Kidney epithelial cell (primary cell): Measurements from ENCODE around the gene SIRT4. TPM values are rescaled to one million over a fixed set of nuclear protein-coding genes. Genes with fewer than 3 reads are reported as not detected.
"Not testable (repeated sequence)": the region's sequence is repeated elsewhere in the genome, so short reads cannot be mapped to it uniquely, and the experiment has no call there.

ENCODE experiments used
- DNase-seq: peaks from one replicate; pipeline ENCODE4 v3.0.0-alpha.2; 2010; ENCODE audit warnings: low read depth
- H3K27me3 ChIP-seq: 2 replicates; pipeline ENCODE4 v1.6.0; 2011; ENCODE audit warnings: low read length; ENCODE audit not compliant: control insufficient read depth, insufficient read depth
- H3K36me3 ChIP-seq: 2 replicates; pipeline ENCODE4 v1.5.1; 2011; ENCODE audit warnings: low read length; ENCODE audit not compliant: control insufficient read depth, insufficient read depth
- H3K4me3 ChIP-seq: 2 replicates; pipeline ENCODE4 v1.5.1; 2011; ENCODE audit warnings: low read depth, mild to moderate bottlenecking, control low read depth, low read length
- total RNA-seq: library from RNA; depleted of rRNA; stranded (reverse); fragments of >200 nt; gene quantifications from 2 replicates; pipeline ENCODE4 v1.2.3, GENCODE V29; 2015
- TF ChIP-seq, protein P1 (sequence below): IDR thresholded peaks from 2 replicates; pipeline ENCODE4 v1.5.1; 2011; ENCODE audit warnings: mild to moderate bottlenecking, moderate library complexity, low read length, control low read depth, inconsistent platforms; ENCODE audit not compliant: insufficient read depth, poor library complexity, severe bottlenecking

The SIRT4 gene
- total RNA-seq, 1 donor from 2014 or later = 0.29 TPM

DNA sequence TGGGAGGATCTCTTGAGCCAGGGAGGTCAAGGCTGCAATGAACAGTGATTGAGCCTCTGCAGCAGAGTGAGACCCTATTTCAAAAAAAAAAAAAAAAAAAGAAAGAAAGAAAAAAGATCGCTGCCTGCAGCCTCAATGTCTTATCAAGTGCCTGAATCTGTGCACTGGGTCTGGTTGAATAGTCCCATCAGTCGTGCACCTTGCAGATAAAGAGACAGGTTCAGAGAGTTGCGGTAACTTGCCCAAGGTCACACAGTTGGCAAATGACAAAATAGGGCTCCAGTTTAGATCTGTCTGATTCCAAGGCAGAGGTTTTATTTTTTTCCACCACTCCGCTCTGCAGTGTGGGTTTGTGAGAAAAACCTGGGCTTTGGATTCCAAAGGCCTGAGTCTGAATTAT lies 26.1 kb downstream of the SIRT4 start:
- H3K36me3 ChIP-seq = no peaks in the 10 kb centered on the region
- TF ChIP-seq, protein P1, sequence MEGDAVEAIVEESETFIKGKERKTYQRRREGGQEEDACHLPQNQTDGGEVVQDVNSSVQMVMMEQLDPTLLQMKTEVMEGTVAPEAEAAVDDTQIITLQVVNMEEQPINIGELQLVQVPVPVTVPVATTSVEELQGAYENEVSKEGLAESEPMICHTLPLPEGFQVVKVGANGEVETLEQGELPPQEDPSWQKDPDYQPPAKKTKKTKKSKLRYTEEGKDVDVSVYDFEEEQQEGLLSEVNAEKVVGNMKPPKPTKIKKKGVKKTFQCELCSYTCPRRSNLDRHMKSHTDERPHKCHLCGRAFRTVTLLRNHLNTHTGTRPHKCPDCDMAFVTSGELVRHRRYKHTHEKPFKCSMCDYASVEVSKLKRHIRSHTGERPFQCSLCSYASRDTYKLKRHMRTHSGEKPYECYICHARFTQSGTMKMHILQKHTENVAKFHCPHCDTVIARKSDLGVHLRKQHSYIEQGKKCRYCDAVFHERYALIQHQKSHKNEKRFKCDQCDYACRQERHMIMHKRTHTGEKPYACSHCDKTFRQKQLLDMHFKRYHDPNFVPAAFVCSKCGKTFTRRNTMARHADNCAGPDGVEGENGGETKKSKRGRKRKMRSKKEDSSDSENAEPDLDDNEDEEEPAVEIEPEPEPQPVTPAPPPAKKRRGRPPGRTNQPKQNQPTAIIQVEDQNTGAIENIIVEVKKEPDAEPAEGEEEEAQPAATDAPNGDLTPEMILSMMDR = no peak
- peaks cover 3% of the 10 kb centered on the region for H3K27me3 ChIP-seq
- DNase-seq = no peak
- H3K4me3 ChIP-seq = no peak overlapping the region

DNA sequence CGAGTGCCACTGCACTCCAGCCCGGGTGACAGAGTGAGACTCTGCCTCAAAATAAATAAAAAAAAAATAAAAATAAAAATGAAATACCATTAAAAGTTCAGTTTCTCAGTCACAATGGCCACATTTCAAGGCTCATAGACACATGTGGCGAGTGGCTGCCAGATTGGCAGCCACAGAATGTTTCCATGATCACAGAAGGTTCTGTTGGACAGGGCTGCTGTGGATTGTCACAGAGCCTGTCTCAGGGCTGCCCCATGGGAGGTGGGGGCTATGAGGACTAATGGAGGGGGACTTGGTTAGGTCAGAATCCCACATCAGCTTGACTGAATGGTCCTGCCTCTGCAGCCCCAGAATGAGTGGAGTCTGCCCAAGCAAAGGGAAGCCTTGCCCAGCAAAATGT lies 29.3 kb downstream of the SIRT4 start:
- Histone ChIP-seq H3K4me3 (no peak overlapping the region), H3K36me3 (no peaks in the 10 kb centered on the region), H3K27me3 (peaks cover 3% of the 10 kb centered on the region)
- DNase-seq = no peak
- TF ChIP-seq, protein P1 = no peak

DNA sequence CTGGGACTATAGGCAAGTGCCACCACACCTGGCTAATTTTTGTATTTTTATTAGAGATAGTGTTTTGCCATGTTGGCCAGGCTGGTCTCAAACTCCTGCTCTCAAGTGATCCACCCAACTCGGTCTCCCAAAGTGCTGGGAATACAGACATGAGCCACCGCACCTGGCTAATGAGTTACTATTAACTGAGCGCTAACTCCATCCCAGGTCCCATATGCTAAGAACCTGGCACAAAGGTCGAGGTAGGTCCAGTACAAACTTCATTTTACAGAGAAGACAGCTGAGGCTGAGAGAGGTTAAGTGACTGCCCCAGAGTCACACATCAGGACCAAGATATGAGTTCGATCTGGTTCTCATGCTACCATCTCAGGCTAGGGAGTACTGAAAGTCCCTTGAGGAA lies 29.9 kb downstream of the SIRT4 start:
- TF ChIP-seq, protein P1 = no peak
- peaks cover 3% of the 10 kb centered on the region for H3K27me3 ChIP-seq
- no peaks in the 10 kb centered on the region for H3K36me3 ChIP-seq
- H3K4me3 ChIP-seq = no peak overlapping the region
- no peak for DNase-seq

GRCh38 chr12:120332523-120332922 lies 30.4 kb downstream of the SIRT4 start:
- DNase-seq = no peak
- TF ChIP-seq, protein P1 = no peak
- Histone ChIP-seq H3K36me3 (no peaks in the 10 kb centered on the region), H3K4me3 (no peak overlapping the region), H3K27me3 (peaks cover 3% of the 10 kb centered on the region)

DNA sequence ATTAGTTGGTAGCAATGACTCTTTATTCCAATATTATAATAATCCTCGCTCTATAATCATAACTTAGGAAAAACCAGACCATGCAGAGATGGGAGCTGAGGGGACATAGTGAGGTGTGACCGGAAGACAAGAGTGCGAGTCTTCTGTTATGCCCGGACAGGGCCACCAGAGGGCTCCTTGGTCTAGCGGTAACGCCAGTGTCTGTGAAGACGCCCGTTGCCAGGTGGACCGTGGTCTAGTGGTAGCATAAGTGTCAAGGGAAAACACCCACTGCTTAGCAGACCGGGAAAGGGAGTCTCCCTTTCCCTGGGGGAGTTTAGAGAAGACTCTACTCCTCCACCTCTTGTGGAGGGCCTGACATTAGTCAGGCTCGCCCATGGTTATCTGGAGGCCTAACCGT lies 33.3 kb downstream of the SIRT4 start:
- not testable (repeated sequence) for H3K27me3 ChIP-seq, H3K4me3 ChIP-seq, H3K36me3 ChIP-seq
- peak; percentile 34 for DNase-seq
- TF ChIP-seq, protein P1 = peak; percentile 64

- not testable (repeated sequence) for H3K4me3 ChIP-seq, H3K27me3 ChIP-seq, DNase-seq, H3K36me3 ChIP-seq
These were observed 34.3 kb downstream of the SIRT4 start for GRCh38 chr12:120336392-120336791.

GRCh38 chr12:120337730-120338129 lies 35.6 kb downstream of the SIRT4 start:
- H3K27me3 ChIP-seq = no peaks in the 10 kb centered on the region
- DNase-seq = no peak
- TF ChIP-seq, protein P1 = no peak
- H3K36me3 ChIP-seq = no peaks in the 10 kb centered on the region
- no peak overlapping the region for H3K4me3 ChIP-seq
